CD4-positive, alpha-beta T cell treated with Interferon alpha-2 for 1 hour (primary cell): ENCODE measurements around the gene CYBA.

ENCODE experiments used
- DNase-seq, 2 donors: peaks; one replicate each; pipeline ENCODE4 v3.0.0-alpha.2; 2020 to 2022

CYBA gene

DNA sequence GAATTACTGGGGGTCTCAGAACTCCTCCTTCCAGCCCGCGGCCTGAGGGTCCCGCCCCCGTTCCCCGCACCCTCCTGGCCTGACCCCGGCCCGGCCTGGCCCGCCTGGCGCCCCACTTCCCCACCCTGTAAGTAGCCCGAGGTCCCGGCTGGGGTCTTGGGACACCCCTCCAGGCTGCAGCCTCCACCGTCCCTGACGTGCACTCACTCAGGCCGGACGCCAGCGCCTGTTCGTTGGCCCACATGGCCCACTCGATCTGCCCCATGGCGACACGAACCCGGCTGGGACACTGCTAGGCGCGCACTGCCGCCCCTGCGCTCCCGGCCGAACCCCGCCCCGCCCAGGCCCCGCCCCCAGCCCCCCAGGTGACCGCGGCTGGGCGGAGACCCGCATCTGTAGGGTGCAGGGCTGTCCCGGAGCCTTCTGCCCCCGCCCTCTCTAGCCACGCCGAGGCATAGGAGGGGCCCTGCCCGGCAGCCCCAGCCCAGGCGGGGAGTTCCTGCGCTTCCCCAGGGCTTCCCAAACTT is at the start of gene CYBA:
TSS of gene CYBA (minus strand) at position 305 of the 527 bp plus-strand sequence. CDS start at position 265, 40 bp downstream.
- DNase-seq = peak; percentile 87 to 90

DNA sequence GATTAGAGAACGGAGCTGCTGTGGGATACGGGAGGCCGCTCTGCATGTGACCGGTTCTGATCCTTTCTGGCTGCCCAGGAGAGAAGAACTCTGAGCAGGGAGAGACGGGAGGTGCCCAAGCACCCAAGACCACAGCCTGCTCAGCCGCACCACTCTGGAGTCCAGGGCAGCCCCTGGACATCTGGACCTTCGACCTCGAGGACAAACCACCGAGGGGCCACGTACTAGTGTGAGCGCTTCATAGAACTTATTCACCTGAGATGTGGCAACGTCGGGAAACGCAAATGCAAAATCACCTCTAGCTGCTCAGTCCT is 49.4 kb upstream of the CYBA start:
- no peak for DNase-seq

DNA sequence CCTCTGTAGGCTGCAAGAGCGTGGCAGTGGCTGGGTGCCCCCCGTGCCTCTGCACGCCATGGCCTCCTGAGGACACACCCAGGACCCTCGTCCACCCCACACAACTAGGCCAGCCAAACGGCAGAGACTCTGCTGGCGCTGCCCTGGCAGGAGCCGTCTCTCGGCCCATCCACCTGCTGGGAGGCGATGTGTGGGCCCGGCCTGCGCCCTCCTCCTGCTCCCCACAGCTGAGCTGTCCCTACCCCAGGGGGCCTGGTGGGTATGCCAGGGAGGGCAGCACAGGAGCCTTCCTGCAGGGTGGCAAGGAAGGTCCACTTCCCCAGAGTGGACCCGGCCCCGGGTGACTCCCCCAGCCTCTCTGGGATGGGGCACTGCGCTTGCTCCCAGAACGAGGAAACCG is 48.3 kb upstream of the CYBA start:
- DNase-seq = no peak

DNA sequence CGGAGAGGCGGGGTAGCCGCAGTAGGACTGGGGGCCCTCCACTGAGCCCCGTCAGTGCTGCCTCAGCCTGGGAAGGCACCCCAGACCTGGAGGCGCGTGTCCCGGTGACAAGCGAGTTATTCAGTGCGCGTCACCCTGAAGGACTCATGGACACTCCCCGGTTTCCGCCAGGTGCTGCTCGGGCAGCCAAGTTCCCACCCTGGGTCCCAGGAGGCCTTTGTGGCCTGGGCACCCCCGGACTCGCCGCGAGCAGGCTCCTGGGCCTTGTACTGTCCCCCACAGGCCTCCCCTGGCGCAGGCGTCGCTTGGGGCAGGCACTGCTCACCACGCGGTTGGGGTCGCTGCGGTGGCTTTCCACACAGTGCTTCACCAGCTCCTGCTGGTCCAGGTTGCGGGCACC is 47.8 kb upstream of the CYBA start:
- DNase-seq = no peak

DNA sequence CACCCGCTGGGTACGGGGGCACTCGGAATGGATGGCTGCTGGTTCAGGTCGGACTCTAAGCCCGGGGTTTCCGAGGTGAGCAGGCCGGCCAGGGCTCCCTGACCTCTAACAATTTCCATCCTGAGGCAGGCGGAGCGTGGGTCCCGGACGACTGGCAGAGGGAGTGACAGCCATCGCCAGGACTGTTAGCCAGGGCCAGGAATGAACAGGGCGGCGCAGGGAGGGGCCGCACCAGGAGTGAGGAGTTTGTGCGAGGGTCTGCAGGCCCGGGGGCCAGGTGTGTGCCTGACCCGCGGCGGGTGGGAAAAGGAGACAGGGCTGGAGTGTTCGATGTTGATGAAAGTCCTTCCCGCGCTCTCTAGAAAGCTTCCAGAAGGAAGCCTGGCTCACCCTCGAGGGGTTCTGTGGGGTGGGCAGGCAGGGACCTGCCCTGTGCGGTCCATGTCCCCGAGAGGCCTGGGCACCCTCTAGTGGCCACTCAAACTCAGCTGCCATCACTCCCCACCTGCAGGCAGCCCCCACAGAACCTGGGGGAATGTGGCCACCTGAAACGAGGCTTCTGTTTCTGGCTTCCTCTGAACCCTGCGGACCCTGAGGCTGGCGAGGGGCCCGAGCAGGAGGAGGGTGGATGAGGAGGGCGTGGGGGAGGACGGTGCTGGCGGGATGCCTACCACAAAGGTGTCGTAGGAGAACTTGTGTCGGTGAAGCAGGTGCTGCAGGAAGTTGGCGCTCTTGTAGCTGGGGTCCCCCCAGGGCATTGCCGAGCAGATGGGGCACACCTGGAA is 47.2 kb upstream of the CYBA start:
- no peak for DNase-seq

DNA sequence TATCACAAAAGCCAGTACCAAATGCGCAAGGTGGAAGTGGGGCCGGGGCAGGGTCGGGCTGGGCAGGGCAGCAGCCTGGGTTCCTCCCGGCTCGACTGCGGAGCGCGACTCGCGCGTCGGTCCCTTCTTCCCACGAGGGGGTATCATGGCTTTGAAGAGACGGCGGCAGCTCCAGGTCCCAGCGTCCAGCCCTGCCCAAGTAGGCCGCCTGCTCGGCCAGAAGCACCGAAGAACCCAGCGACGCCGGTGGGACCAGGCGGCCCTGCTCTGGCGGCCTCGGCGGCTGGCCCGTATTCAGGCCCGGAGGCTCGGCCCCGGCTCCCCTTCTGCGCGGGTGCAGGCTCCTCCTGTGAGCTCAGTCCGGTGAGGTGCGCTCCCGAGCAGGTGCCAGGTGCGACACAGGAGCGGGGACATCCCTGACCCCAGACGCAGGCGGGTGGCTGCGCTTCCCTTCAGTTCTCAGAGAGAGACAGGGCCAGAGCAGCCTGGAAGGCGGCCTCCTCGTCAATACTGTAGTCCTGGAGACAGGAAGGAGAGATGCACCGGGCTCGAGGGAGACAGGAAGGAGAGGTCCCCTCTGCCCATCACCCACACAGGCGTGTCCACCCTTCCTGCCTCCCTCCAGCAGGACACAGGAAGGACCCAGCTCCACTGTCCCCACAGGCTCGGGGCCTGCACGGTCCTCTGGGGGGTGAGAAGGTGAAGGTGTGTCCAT is 46.4 kb upstream of the CYBA start:
- no peak for DNase-seq

DNA sequence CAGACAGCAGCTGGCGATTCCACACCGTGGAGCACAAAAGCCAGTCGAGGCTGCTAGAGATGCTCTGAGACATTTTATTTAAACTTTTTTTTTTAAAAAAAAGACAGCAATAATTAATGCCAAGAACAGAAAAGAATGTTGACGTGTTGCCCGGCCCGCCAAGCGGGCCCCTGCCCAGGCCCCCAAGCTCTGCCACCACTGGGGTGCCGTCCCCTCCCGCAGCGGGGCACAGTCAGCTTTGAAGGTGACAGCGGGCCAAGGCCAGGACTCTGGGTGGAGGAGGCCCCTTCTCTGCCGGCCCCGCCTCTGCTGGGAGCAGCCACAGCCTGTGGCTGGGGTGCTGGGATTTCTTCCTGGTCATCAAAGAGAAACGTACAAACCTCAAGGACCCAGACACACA is 45.6 kb upstream of the CYBA start:
- DNase-seq = no peak

DNA sequence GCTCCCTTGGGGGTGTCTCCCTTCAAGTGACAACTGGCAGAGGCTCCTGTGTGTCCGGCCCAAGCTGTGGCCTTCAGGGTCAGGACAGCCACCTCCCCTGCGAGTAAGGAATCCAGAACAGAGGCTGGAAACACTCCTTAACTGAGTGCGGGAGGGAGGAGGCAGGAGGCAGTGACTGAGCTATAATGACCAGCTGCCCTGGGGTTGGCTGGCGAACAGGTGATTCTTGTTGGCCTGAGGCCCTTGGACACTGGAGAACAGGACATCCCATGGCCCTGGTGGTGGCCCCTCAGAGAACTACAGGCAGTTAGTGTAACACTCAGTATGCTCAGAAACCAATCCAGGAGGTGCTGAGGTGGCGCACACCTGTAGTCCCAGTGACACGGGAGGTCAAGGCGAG is 44.9 kb upstream of the CYBA start:
- DNase-seq = no peak

DNA sequence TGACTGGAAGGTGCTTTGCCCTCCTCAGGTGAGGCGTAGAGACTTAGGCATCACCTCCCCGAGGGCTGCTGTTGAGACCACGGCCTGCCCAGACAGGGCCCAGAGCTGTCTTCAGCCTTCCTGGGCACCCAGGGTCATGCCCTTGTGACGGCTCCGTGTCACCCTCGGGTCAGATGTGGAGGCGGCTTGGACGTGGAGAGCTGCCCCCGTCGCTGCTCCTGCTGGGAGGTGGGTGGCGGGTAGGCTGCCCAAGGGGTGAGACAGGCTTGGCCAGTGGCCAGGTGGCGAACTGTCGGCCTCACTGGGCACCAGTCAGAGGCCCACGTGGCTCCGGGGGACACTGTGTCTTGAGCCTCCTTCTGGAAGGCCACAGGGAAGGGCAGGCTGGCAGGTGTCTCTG is 44.4 kb upstream of the CYBA start:
- DNase-seq = no peak

DNA sequence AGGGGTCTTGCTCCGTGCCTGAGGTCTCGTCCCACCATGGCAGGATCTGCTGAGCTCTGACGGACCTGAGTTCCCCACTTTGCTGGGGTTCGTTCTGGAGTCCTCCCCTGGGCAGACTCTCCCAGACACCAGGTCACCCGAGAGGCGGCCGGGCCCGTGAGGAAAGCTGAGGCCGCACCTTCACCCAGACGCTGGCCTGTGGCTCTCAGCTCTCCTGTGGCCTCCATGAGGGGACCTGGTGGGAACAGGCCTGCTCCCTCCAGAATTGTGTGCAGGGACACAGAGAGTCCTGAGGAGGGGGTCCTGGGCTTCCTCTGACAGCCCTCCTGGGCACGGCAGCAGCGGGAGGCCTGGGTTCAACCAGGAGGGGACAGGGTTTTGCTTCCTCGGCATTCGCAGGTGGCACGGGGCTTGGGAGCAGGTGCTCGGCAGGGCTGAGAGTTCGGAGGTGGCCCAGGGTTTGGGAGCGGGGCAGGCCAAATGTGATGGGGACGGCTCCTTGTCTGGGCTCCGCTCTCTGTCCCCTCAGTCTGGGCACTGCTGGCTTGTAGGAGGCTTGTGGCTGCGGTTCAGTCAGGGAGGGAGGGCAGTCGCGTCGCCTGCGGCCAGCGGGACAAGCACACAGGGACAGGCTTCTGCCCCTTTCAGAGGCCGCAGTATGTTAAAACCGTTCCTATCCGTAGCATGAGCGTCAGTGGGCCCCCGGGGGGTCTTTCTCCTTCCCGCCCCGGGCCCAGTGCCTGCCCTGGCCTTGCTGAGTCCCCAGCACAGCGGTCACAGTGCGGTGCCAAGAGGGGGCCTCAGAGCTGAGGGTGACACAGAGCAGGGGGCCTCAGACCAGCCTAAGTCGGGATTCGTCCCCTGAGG is 43.6 kb upstream of the CYBA start:
- DNase-seq = no peak

DNA sequence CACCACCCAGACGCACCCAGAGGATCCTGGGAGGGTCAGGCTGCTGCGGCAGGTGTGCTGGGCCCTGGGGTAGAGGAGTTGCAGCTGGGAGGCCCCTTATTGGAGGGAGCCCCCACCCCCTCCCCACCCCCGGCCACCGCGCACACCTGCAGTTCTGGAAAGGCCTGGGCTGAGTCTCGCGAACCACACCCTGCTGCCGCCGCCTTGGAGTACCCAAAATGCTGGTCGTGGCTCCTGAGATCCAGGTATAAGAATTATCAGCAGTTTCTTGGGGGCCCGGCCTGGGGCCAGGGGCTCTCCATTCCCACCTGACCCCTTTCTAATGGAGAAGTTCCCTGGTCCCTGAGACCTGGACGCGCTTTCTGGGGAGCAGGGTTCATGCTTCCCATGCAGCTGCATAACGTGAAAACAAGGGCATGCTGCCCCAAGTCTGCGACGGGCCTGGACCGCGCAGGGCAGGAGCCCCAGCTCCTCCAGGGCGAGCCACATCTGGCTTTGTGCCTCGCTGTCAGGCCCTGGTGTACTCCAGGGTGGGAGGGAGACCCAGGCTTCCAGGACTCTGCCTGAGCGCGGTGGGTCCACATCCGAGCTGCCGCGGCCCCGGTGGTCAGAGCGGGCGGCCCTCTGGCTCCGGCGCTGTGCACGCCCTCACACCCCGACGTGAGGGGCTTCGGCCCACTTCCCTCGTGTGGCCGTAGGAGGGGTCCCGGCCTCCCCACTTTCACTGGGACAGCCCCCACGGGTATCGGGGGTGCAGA is 42.7 kb upstream of the CYBA start:
- DNase-seq = no peak

DNA sequence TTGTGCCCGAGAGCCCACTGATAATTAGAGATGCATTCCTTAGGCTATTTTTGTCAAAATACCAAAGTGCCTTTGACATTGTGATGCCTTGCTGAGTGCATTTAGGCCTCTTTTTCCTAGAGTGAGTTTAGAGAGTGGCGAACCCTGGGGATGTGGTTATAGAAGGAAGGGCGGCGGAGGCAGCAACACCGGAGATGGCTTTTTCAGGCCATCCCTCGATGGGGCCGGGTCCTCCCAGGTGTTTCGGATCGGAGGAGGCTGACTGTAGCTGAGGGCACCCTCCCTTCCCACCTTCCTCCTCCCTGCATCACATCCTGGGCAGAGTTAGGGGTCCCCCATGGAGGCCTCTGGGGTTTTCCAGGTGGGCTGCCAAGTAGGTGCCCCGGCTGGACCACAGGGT is 42.0 kb upstream of the CYBA start:
- no peak for DNase-seq

DNA sequence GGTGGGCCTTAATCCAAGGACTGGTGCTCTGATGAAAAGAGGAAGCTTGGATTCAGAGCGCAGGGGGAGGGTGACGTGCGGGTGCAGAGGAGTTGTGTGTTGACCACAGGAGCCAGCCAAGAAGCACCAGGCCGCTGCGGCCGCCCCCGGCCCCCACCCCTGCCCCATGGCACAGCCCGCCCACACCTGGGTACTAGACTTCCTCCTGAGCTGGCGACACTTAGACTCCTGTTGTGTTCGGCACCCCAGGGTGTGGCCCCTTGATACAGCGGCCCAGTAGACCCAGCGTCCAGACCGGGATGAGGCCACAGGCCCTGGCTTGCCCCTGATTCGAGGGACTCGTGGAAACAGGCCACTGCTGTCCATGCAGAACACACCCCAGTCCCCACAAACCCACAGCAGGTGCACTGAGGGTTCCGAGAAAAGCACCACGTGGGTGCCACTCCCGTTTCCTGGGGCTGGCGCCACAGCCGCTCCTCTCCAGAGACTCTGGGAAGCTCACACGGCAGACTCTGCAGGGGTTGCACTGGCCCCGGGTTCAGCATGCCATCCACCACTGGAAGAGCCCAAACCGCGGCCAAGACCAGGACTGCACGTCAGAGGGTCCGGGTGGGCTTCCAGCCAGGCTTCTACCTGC is 41.2 kb upstream of the CYBA start:
- DNase-seq = peak; percentile 56 to 59

DNA sequence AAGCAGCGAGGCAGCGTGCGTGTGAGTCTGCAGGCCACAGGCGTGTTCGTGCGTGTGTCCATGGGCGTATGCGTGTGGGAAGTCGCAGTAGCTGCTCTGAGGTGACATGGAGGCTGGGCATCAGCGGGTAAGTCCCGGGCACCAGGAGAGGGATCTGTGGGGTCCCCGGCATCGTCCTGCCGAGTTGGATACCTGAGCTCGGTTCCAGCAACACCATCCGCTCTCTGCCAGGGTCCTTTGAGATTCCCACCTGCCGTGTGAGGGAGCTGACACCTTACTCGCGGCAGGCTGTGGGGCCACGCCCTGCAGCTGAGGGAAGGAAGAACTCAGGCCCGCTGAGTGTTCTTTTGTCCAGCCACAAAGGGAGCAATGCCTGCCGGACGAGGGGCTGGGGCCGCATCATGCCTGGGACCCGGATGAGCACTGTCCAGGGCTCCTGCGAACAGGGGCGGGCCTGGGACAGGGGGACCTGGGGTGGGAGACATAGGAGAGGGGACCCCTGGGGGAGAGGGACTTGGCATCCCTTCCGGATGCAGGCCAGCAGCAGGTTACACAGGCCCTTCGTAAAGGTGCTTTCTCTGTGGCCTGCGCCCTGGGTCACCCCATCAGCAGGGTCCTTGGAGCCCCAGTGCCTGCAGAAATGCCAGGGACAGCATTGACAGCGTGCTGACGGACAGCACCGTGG is 40.4 kb upstream of the CYBA start:
- no peak for DNase-seq

DNA sequence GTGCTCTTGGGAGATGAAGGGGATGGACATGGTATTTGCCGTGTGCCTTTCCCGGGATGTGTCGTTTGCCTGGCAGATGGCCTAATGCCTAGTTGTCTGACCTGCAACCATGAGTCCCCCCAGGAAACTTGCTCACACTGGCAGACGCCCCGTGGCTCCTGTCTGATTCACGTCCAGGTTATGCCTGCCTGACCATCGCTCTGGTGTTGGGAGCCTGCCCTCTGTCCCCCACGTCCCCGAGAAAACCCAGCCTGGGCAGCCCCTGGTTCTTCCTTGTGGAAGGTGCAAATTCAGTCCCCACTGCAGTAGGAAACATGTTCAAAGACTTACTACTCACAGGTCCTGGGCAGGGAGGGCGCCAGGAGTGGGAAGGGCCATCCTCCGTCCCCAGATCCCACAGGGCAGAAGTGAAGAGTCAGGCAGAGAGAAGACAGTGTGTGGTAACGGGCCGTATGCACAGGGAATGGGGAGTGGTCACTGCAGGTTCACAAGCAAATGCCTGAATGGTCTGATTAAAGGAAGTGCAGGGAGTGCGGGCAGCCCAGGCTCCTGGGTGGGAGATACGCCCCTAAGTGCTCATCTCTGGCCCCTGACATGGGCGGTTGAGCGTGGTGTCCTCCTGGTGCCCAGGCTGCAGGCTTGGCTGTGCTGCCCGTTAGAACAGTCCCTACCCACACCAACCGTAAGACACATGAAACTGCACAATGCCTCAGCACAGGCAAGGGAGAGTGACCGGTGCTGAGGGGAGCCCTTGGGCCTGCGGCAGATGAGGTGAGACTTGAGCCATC is 39.7 kb upstream of the CYBA start:
- no peak for DNase-seq

DNA sequence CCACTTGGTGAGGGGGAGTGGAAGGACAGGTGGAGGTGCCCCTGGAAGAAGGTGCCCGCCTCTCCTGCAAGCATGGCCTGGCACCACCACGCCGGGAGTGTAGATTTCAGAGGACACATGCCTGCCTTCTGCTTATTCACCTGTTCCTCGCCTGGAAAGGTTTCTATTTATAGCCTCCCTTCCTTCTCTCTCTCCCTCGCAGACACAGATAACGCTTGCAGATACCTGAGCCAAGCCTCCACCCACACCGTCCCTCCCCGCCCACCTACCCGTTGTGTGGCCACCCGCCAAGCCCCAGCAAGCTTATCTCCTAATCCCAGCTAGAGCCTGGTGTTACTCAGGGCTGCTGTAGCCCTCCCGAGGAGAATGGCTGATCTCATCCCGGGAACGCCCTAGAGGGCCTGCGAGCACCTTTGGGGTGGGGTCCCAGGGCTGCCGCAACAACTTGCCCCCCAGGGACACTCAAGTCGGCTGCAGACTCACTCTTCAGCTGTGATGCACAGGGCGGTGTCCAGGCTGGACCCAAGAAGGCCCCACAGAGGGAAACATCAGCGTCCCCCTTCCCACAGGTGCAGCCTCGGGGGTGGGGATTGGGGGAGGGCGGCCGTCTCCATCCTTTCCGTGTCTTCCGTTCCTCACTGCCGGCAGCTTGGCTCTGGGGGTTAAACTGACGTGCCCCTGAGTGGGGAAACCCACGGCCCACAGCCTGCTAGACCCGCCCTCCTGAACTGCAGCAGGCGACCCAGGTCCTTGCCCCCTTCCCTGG is 37.3 kb upstream of the CYBA start:
- no peak for DNase-seq

DNA sequence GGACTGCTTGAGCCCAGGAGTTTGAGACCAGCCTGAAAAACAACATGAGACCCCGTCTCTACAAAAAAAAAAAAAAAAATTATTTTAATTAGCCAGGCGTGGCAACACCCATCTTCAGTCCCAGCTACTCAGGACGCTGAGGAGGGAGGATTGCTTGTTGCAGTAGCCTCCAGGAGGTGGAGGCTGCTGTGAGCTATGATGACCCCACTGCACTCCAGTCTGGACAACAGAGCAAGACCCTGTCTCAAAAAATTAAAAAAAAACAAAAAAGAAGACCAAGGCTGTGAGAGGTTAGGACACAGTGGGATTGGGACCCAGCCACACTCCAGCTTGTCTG is 36.8 kb upstream of the CYBA start:
- DNase-seq = no peak

DNA sequence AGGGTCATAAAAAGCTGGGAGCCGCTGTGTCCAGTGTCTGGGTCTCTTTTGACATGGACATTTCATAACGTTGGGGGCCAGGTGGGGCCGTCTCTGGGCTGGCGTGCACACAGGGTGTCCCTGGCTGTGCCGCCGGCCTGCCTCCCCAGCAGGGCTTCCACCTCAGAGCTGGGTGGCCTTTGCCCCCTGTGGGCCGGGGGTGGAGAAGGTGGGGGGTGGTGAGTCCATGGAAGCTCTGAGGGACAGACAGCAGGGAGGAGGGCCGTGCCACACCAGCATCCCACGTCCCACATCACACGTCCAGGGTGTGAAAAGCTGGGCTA is 36.4 kb upstream of the CYBA start:
- no peak for DNase-seq

DNA sequence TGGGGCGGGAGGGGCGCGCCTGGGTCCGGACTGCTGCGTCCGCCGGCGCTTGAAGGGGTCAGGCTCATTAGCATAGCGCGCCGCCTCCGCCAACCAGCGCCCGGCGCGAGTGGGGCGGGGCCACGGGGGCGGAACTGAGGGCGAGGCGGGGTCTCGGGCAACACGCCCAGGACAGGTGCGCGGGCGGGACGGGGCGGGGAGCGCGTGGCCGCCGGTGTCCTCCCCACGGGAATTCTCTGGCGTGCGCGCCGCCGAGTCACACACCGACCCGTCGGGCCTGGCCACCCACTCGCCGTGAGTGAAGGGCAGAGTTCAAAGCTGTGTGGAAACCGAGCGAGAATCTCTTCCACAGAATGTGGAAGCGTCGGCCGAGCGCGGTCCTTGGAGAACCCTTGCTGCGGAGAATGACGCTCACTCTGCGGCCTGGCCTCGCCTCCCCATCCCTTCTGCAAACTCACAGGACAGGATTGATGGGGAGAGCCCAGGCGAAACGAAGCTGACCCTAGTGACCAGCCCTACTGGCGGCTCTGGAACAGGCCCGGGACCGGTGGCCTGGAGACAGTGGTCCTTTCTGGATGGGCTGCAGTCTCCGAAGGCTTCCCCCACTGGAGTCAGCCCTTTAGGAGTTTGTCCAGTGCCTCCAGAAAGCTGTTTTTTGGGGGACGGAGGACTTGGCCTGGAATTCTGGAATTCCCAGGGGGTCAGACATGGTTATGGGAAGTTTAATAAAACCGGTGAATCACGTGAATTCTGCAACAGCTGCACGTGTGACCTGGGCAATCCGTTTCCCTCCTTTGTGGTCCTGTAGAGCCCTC is 35.8 kb upstream of the CYBA start, which contains the start of gene SNAI3:
TSS of gene SNAI3 (minus strand) at position 69 of the 815 bp plus-strand sequence. CDS start 101 bp downstream, outside the sequence.
- peak; percentile 81 to 88 for DNase-seq
